Duodenal mucosa (tissue), 2 donors: ENCODE measurements around the gene GPX3.
A peak's percentile ranks its signal among the peaks of the same experiment; 100 is the strongest.

Experiments used
- H3K27ac ChIP-seq: one replicate; pipeline ENCODE4 v1.7.0; 2013; ENCODE audit warnings: low read depth, low read length
- H3K27me3 ChIP-seq, 2 donors: one replicate each; pipeline ENCODE4 v1.7.0; 2013; ENCODE audit warnings: low read length in 2 of 2, control low read depth in 1 of 2; ENCODE audit not compliant: insufficient read depth in 2 of 2, control insufficient read depth in 1 of 2
- H3K36me3 ChIP-seq, 2 donors: one replicate each; pipeline ENCODE4 v1.7.0; 2013; ENCODE audit warnings: low read length in 2 of 2, control low read depth in 1 of 2; ENCODE audit not compliant: insufficient read depth in 2 of 2, control insufficient read depth in 1 of 2
- H3K4me1 ChIP-seq, 2 donors: one replicate each; pipeline ENCODE4 v1.7.0; 2013; ENCODE audit warnings: low read length in 2 of 2, control low read depth in 1 of 2; ENCODE audit not compliant: insufficient read depth in 2 of 2, control insufficient read depth in 1 of 2
- H3K4me3 ChIP-seq, 2 donors: one replicate each; pipeline ENCODE4 v1.7.0; 2013; ENCODE audit warnings: low read length in 2 of 2, low read depth in 1 of 2
- H3K9ac ChIP-seq, 2 donors: one replicate each; pipeline ENCODE4 v1.7.0; 2013; ENCODE audit warnings: low read length in 2 of 2, low read depth in 1 of 2
- H3K9me3 ChIP-seq, 2 donors: one replicate each; pipeline ENCODE4 v1.7.0; 2013; ENCODE audit warnings: low read length in 2 of 2, control low read depth in 1 of 2; ENCODE audit not compliant: control insufficient read depth in 1 of 2

Gene GPX3

GRCh38 chr5:151023651-151024050 is 3.3 kb downstream of the GPX3 start:
- peak overlapping the region in 1 of 2 donors; percentile 38 for H3K4me3 ChIP-seq
- H3K27ac ChIP-seq = peak overlapping the region; percentile 80
- H3K4me1 ChIP-seq = peaks cover 29 to 47% of the 10 kb centered on the region in 2 donors
- no peaks in the 10 kb centered on the region for H3K9me3 ChIP-seq
- no peaks in the 10 kb centered on the region for H3K27me3 ChIP-seq
- H3K36me3 ChIP-seq = peaks cover 12 to 30% of the 10 kb centered on the region in 2 donors
- H3K9ac ChIP-seq = no peak overlapping the region

- Histone ChIP-seq H3K4me3 (no peak overlapping the region), H3K27me3 (no peaks in the 10 kb centered on the region), H3K36me3 (peaks cover 19 to 40% of the 10 kb centered on the region in 2 donors), H3K9ac (no peak overlapping the region), H3K4me1 (peaks cover 29 to 46% of the 10 kb centered on the region in 2 donors), H3K9me3 (no peaks in the 10 kb centered on the region), H3K27ac (peak overlapping the region; percentile 8)
Measured at GRCh38 chr5:151024440-151025249, 4.3 kb downstream of the GPX3 start.

GRCh38 chr5:151025250-151025606 is 4.8 kb downstream of the GPX3 start:
- Histone ChIP-seq H3K9me3 (no peaks in the 10 kb centered on the region), H3K27me3 (no peaks in the 10 kb centered on the region), H3K4me1 (peaks cover 29 to 40% of the 10 kb centered on the region in 2 donors), H3K9ac (no peak overlapping the region), H3K27ac (no peak overlapping the region), H3K4me3 (no peak overlapping the region), H3K36me3 (peaks cover 23 to 46% of the 10 kb centered on the region in 2 donors)

- no peak overlapping the region for H3K9ac ChIP-seq
- no peak overlapping the region for H3K4me3 ChIP-seq
- H3K27me3 ChIP-seq = no peaks in the 10 kb centered on the region
- H3K4me1 ChIP-seq = peaks cover 25 to 32% of the 10 kb centered on the region in 2 donors
- peak overlapping the region; percentile 13 for H3K27ac ChIP-seq
- H3K36me3 ChIP-seq = peaks cover 32 to 53% of the 10 kb centered on the region in 2 donors
- H3K9me3 ChIP-seq = no peaks in the 10 kb centered on the region
Measured at GRCh38 chr5:151026088-151026487, 5.7 kb downstream of the GPX3 start.

GRCh38 chr5:151026679-151027078 is 6.3 kb downstream of the GPX3 start:
- Histone ChIP-seq H3K9me3 (no peaks in the 10 kb centered on the region), H3K4me1 (peaks cover 24 to 31% of the 10 kb centered on the region in 2 donors), H3K9ac (no peak overlapping the region), H3K36me3 (peaks cover 38 to 59% of the 10 kb centered on the region in 2 donors), H3K4me3 (no peak overlapping the region), H3K27me3 (no peaks in the 10 kb centered on the region), H3K27ac (peak overlapping the region; percentile 13)

- peaks cover 47 to 69% of the 10 kb centered on the region in 2 donors for H3K36me3 ChIP-seq
Measured at GRCh38 chr5:151027961-151028479, 7.6 kb downstream of the GPX3 start.

GRCh38 chr5:151028717-151029116 is 8.3 kb downstream of the GPX3 start:
- H3K27me3 ChIP-seq = no peaks in the 10 kb centered on the region
- no peak overlapping the region for H3K9ac ChIP-seq
- H3K27ac ChIP-seq = no peak overlapping the region
- no peaks in the 10 kb centered on the region for H3K9me3 ChIP-seq
- peaks cover 52 to 76% of the 10 kb centered on the region in 2 donors for H3K36me3 ChIP-seq
- H3K4me3 ChIP-seq = no peak overlapping the region
- H3K4me1 ChIP-seq = peaks cover 18 to 22% of the 10 kb centered on the region in 2 donors

More at GRCh38 chr5:151027961-151028479, 7.6 kb downstream of the GPX3 start:
- Histone ChIP-seq H3K27me3 (no peaks in the 10 kb centered on the region), H3K4me1 (peaks cover 23 to 28% of the 10 kb centered on the region in 2 donors), H3K9ac (no peak overlapping the region), H3K9me3 (no peaks in the 10 kb centered on the region), H3K4me3 (no peak overlapping the region), H3K27ac (no peak overlapping the region)

- H3K9ac ChIP-seq = no peak overlapping the region
- no peaks in the 10 kb centered on the region for H3K9me3 ChIP-seq
- peaks cover 11 to 15% of the 10 kb centered on the region in 2 donors for H3K4me1 ChIP-seq
- no peaks in the 10 kb centered on the region for H3K27me3 ChIP-seq
- H3K36me3 ChIP-seq = peaks cover 59 to 82% of the 10 kb centered on the region in 2 donors
- no peak overlapping the region for H3K27ac ChIP-seq
- no peak overlapping the region for H3K4me3 ChIP-seq
Measured at GRCh38 chr5:151029179-151030055, 9.0 kb downstream of the GPX3 start.

- Histone ChIP-seq H3K4me3 (no peak overlapping the region), H3K4me1 (peaks cover 7 to 13% of the 10 kb centered on the region in 2 donors), H3K36me3 (peaks cover 65 to 86% of the 10 kb centered on the region in 2 donors), H3K9me3 (no peaks in the 10 kb centered on the region), H3K9ac (no peak overlapping the region), H3K27ac (no peak overlapping the region), H3K27me3 (no peaks in the 10 kb centered on the region)
Measured at GRCh38 chr5:151030056-151030336, 9.6 kb downstream of the GPX3 start.

GRCh38 chr5:151030379-151030778 is 10.0 kb downstream of the GPX3 start:
- H3K27ac ChIP-seq = no peak overlapping the region
- H3K4me3 ChIP-seq = no peak overlapping the region
- peaks cover 7 to 13% of the 10 kb centered on the region in 2 donors for H3K4me1 ChIP-seq
- H3K27me3 ChIP-seq = no peaks in the 10 kb centered on the region
- no peak overlapping the region for H3K9ac ChIP-seq
- H3K36me3 ChIP-seq = peaks cover 65 to 87% of the 10 kb centered on the region in 2 donors
- H3K9me3 ChIP-seq = no peaks in the 10 kb centered on the region
